ENCODE data around the gene RAD51B. TPM values are rescaled to one million over a fixed set of nuclear protein-coding genes. Genes with fewer than 3 reads are reported as not detected.

The RAD51B gene
- total and polyA plus RNA-seq, 4 experiments from 2014 or later: 22.0 to 35.7 (median 31.4) TPM

- intact Hi-C loops (cut with micrococcal nuclease): no loop called here
- ChIA-PET CTCF (ENCODE audit: partially characterized antibody) (interaction anchor here (1.3 kb wide), 1 partner anchor 10 kb away, joined by 6 read pairs; no protein-coding TSS in a partner anchor), POLR2A (ENCODE audit: partially characterized antibody) (interaction anchor here (1.5 kb wide), 1 partner anchor 10 kb away, joined by 6 read pairs; no protein-coding TSS in a partner anchor)
- H3K27me3 ChIP-seq (ENCODE audit: insufficient read depth, low read length): no peaks in the 10 kb centered on the region
- no peak overlapping the region for H3K27ac ChIP-seq (ENCODE audit: low read depth, low read length)
- H3K4me3 ChIP-seq (ENCODE audit: low read length in 2 of 2): no peak overlapping the region
- peaks cover 14% of the 10 kb centered on the region for H3K4me1 ChIP-seq (ENCODE audit: insufficient read depth, low read length)
- Mint-ChIP-seq H3K27me3 (no peaks in the 10 kb centered on the region), H3K27ac (no peak overlapping the region), H3K9me3 (peaks cover 0 to 26% (median 11%) of the 10 kb centered on the region in 8 donors), H3K4me1 (no peaks in the 10 kb centered on the region), H3K36me3 (peaks cover 0 to 10% of the 10 kb centered on the region in 2 donors), H3K4me3 (no peak overlapping the region)
- H3K36me3 ChIP-seq (ENCODE audit: insufficient read depth, low read length): no peaks in the 10 kb centered on the region
- DNase-seq: no peak
- no peaks in the 10 kb centered on the region for H3K9me3 ChIP-seq (ENCODE audit: control insufficient read depth in 1 of 2, low read length in 2 of 2)
These were observed 819.6 kb downstream of the RAD51B start for GRCh38 chr14:68639000-68639757.

- Mint-ChIP-seq H3K9me3 (peaks cover under 1 to 26% (median 12%) of the 10 kb centered on the region in 8 donors), H3K4me1 (no peaks in the 10 kb centered on the region), H3K4me3 (no peak overlapping the region), H3K36me3 (peaks cover 0 to 10% of the 10 kb centered on the region in 2 donors), H3K27me3 (no peaks in the 10 kb centered on the region), H3K27ac (no peak overlapping the region)
- intact Hi-C loops (cut with micrococcal nuclease): no loop called here
- Histone ChIP-seq H3K27me3 (ENCODE audit: insufficient read depth, low read length) (no peaks in the 10 kb centered on the region), H3K4me3 (ENCODE audit: low read length in 2 of 2) (no peak overlapping the region), H3K27ac (ENCODE audit: low read depth, low read length) (no peak overlapping the region), H3K9me3 (ENCODE audit: control insufficient read depth in 1 of 2, low read length in 2 of 2) (no peaks in the 10 kb centered on the region), H3K36me3 (ENCODE audit: insufficient read depth, low read length) (no peaks in the 10 kb centered on the region), H3K4me1 (ENCODE audit: insufficient read depth, low read length) (peaks cover 14% of the 10 kb centered on the region)
- POLR2A ChIA-PET (ENCODE audit: partially characterized antibody): interaction anchor here (0.7 to 1.0 kb wide), 2 partner anchors 11 to 46 kb away, joined by 3 read pairs; no protein-coding TSS in a partner anchor
- CTCF ChIA-PET (ENCODE audit: partially characterized antibody): no interaction called here
- no peak for DNase-seq
These were observed 820.4 kb downstream of the RAD51B start for GRCh38 chr14:68639758-68640574.

GRCh38 chr14:68643673-68644072, 824.1 kb downstream of the RAD51B start:
- Mint-ChIP-seq H3K36me3 (peaks cover 0 to 10% of the 10 kb centered on the region in 2 donors), H3K9me3 (peaks cover 3 to 26% (median 12%) of the 10 kb centered on the region in 8 donors), H3K27me3 (no peaks in the 10 kb centered on the region), H3K4me1 (no peaks in the 10 kb centered on the region), H3K4me3 (no peak overlapping the region), H3K27ac (no peak overlapping the region)
- POLR2A ChIA-PET (ENCODE audit: partially characterized antibody): interaction anchor here (0.8 kb wide), 1 partner anchor 150 kb away, joined by 3 read pairs; the partner anchor contains the start of gene ZFP36L1
- intact Hi-C loops (cut with micrococcal nuclease): no loop called here
- CTCF ChIA-PET (ENCODE audit: partially characterized antibody): interaction anchor here (1.0 kb wide), 1 partner anchor 393 kb away, joined by 3 read pairs; no protein-coding TSS in a partner anchor
- Histone ChIP-seq H3K4me3 (ENCODE audit: low read length in 2 of 2) (no peak overlapping the region), H3K36me3 (ENCODE audit: insufficient read depth, low read length) (no peaks in the 10 kb centered on the region), H3K27ac (ENCODE audit: low read depth, low read length) (no peak overlapping the region), H3K9me3 (ENCODE audit: control insufficient read depth in 1 of 2, low read length in 2 of 2) (no peaks in the 10 kb centered on the region), H3K27me3 (ENCODE audit: insufficient read depth, low read length) (no peaks in the 10 kb centered on the region), H3K4me1 (ENCODE audit: insufficient read depth, low read length) (peaks cover 3% of the 10 kb centered on the region)
- DNase-seq: no peak

- Mint-ChIP-seq H3K9me3 (peaks cover 3 to 26% (median 12%) of the 10 kb centered on the region in 8 donors), H3K4me3 (no peak overlapping the region), H3K36me3 (peaks cover 0 to 10% of the 10 kb centered on the region in 2 donors), H3K27me3 (no peaks in the 10 kb centered on the region), H3K4me1 (no peaks in the 10 kb centered on the region), H3K27ac (no peak overlapping the region)
- no peaks in the 10 kb centered on the region for H3K9me3 ChIP-seq (ENCODE audit: control insufficient read depth in 1 of 2, low read length in 2 of 2)
- no peaks in the 10 kb centered on the region for H3K4me1 ChIP-seq (ENCODE audit: insufficient read depth, low read length)
- H3K27me3 ChIP-seq (ENCODE audit: insufficient read depth, low read length): no peaks in the 10 kb centered on the region
- H3K27ac ChIP-seq (ENCODE audit: low read depth, low read length): no peak overlapping the region
- H3K36me3 ChIP-seq (ENCODE audit: insufficient read depth, low read length): no peaks in the 10 kb centered on the region
- H3K4me3 ChIP-seq (ENCODE audit: low read length in 2 of 2): no peak overlapping the region
- CTCF ChIA-PET (ENCODE audit: partially characterized antibody): interaction anchor here (1.0 kb wide), 1 partner anchor 393 kb away, joined by 3 read pairs; no protein-coding TSS in a partner anchor
- intact Hi-C loops (cut with micrococcal nuclease): no loop called here
- POLR2A ChIA-PET (ENCODE audit: partially characterized antibody): no interaction called here
- no peak for DNase-seq
These were observed 824.5 kb downstream of the RAD51B start for GRCh38 chr14:68644101-68644500.

GRCh38 chr14:68645371-68645770, 825.8 kb downstream of the RAD51B start:
- Mint-ChIP-seq H3K4me3 (no peak overlapping the region), H3K4me1 (peaks cover 0 to 6% (median 2%) of the 10 kb centered on the region in 4 donors), H3K27me3 (no peaks in the 10 kb centered on the region), H3K9me3 (peaks cover 3 to 24% (median 13%) of the 10 kb centered on the region in 8 donors), H3K27ac (no peak overlapping the region), H3K36me3 (peaks cover 0 to 9% of the 10 kb centered on the region in 2 donors)
- Histone ChIP-seq H3K9me3 (ENCODE audit: control insufficient read depth in 1 of 2, low read length in 2 of 2) (no peaks in the 10 kb centered on the region), H3K36me3 (ENCODE audit: insufficient read depth, low read length) (no peaks in the 10 kb centered on the region), H3K27ac (ENCODE audit: low read depth, low read length) (no peak overlapping the region), H3K27me3 (ENCODE audit: insufficient read depth, low read length) (no peaks in the 10 kb centered on the region), H3K4me1 (ENCODE audit: insufficient read depth, low read length) (peaks cover 6% of the 10 kb centered on the region), H3K4me3 (ENCODE audit: low read length in 2 of 2) (no peak overlapping the region)
- no peak for DNase-seq
- POLR2A ChIA-PET (ENCODE audit: partially characterized antibody): no interaction called here
- intact Hi-C loops (cut with micrococcal nuclease): no loop called here
- CTCF ChIA-PET (ENCODE audit: partially characterized antibody): no interaction called here

- Histone ChIP-seq H3K27me3 (ENCODE audit: insufficient read depth, low read length) (no peaks in the 10 kb centered on the region), H3K4me1 (ENCODE audit: insufficient read depth, low read length) (peaks cover 15% of the 10 kb centered on the region), H3K36me3 (ENCODE audit: insufficient read depth, low read length) (no peaks in the 10 kb centered on the region), H3K27ac (ENCODE audit: low read depth, low read length) (no peak overlapping the region), H3K9me3 (ENCODE audit: control insufficient read depth in 1 of 2, low read length in 2 of 2) (no peaks in the 10 kb centered on the region), H3K4me3 (ENCODE audit: low read length in 2 of 2) (no peak overlapping the region)
- no peaks in the 10 kb centered on the region for H3K27me3 Mint-ChIP-seq
- DNase-seq: no peak
- CTCF ChIA-PET (ENCODE audit: partially characterized antibody): interaction anchor here (1.7 kb wide), 1 partner anchor 366 kb away, joined by 4 read pairs; no protein-coding TSS in a partner anchor
- H3K4me1 Mint-ChIP-seq: peaks cover 3 to 27% (median 8%) of the 10 kb centered on the region in 4 donors
- POLR2A ChIA-PET (ENCODE audit: partially characterized antibody): interaction anchor here (1.1 kb wide), 1 partner anchor 399 kb away, joined by 3 read pairs; no protein-coding TSS in a partner anchor
- no peak overlapping the region for H3K27ac Mint-ChIP-seq
- H3K4me3 Mint-ChIP-seq: no peak overlapping the region
- no peaks in the 10 kb centered on the region for H3K36me3 Mint-ChIP-seq
- peaks cover 0 to 3% (median 0%) of the 10 kb centered on the region in 8 donors for H3K9me3 Mint-ChIP-seq
- intact Hi-C loops (cut with micrococcal nuclease): no loop called here
These were observed 830.1 kb downstream of the RAD51B start for GRCh38 chr14:68649476-68650189.

All from CD4-positive, alpha-beta memory T cell (primary cell).